ACHN (cell line): ENCODE results near the gene TAF11.
A peak's percentile ranks its signal among the peaks of the same experiment; 100 is the strongest.

Experiments
- DNase-seq: peaks from one replicate; pipeline ENCODE4 v3.0.0-alpha.2; 2015
- in situ Hi-C: cut with HindIII; loops from 2 replicates; pipeline ENCODE4 v1.10.0; 2017; ENCODE audit warnings: low sequenced_read_pairs, low pct_ligation_motif_present, low pct_unique_long_range_greater_than_20kb

TAF11 gene

DNA sequence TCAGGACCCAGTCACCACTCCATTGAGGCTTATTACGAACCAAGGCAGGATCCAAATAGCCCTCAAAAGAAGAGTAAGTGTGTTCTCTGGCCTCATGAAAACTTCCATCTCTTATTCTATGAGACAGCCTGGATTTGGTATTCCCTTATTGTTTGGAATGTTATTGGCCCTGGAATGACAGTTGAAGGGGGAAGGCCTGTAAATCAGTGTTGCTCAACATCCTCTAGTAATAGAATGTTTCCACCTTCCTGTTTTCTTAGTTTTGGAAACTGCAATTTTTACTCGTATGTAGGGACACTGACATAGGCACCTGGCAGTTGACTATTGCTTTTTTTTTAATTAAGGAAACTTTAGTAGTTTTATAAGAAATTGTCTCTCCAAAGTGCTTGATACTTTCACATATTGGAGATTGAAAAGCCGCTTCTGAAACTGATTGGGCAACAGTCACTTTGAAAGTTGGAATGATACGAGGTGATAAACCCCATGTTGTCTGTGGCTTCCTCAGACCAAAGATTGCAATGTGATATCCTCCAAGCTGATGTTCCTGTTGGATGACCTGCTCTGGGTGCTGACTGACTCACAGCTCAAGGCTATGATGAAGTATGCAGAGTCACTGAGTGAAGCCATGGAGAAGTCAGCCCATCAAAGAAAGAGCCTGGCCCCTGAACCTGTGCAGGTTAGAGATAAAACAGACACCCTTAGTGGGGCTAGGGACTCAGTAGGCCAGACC lies 52.9 kb downstream of the TAF11 start:
- in situ Hi-C loops: no loop called here
- DNase-seq: peak; percentile 4

DNA sequence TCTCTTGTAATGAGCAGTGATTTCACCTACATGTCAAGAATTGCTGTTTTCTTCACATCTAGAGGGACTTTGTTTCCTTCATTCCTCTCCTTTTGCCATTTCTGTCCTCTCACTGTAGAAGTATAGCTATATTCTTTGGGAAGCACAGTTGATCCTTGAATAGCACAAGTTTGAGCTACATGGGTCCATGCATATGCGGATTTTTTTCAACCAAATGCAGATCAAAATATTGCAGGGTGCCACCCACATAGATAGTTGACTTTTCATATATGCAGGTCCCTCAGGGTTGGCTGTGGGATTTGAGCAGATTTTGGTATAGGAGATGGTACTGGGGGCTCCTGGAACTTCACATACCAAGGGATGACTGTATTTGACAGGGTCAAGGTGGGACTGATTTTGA lies 54.9 kb downstream of the TAF11 start:
- no peak for DNase-seq
- in situ Hi-C loops: no loop called here

DNA sequence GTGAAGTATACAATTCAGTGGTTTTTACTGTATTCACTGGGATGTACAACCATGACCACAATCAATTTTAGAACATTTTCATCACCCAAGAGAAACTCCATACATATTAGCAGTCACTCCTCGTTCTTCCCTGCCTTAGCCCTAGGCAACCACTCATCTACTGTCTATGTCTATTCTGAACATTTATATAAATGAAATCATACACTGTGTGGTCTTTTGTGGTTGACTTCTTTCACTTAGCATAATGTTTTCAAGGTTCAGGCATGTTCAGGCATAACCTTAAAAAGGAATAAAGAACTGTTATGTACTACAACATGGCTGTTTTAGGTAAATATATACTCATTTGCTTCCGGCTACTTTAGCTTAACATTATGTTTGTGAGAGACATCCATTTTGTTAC lies 58.7 kb downstream of the TAF11 start:
- DNase-seq: no peak

More for the DNA sequence above, 58.7 kb downstream of the TAF11 start:
- in situ Hi-C loops: no loop called here
